Left ventricle myocardium inferior (tissue), 1 donor: Measurements from ENCODE around the gene GGT7. TPM values are rescaled to one million over a fixed set of nuclear protein-coding genes. Genes with fewer than 3 reads are reported as not detected.
A peak's percentile ranks its signal among the peaks of the same experiment; 100 is the strongest.
"Not testable (repeated sequence)": the region's sequence is repeated elsewhere in the genome, so short reads cannot be mapped to it uniquely, and the experiment has no call there.

Experiments used
- DNase-seq: peaks from one replicate; pipeline ENCODE4 v3.0.0-alpha.2; 2020
- H3K27ac ChIP-seq: fragments of 200-600 bp; replicated peaks from 2 replicates; pipeline ENCODE4 v1.8.0; 2021
- H3K27me3 ChIP-seq: fragments of 200-600 bp; 2 replicates; pipeline ENCODE4 v1.8.0; 2021; ENCODE audit warnings: low read depth
- H3K36me3 ChIP-seq: fragments of 200-600 bp; 2 replicates; pipeline ENCODE4 v1.8.0; 2021
- H3K4me1 ChIP-seq: fragments of 200-600 bp; 2 replicates; pipeline ENCODE4 v1.8.0; 2021
- H3K4me3 ChIP-seq: fragments of 200-600 bp; 2 replicates; pipeline ENCODE4 v1.8.0; 2021; ENCODE audit warnings: mild to moderate bottlenecking, moderate library complexity
- H3K9me3 ChIP-seq: fragments of 200-600 bp; replicated peaks from 2 replicates; pipeline ENCODE4 v1.8.0; 2021
- CTCF ChIP-seq: fragments of 200-600 bp; IDR thresholded peaks from 2 replicates; pipeline ENCODE4 v1.8.0; 2021; ENCODE audit warnings: antibody characterized with exemption, mild to moderate bottlenecking, borderline replicate concordance
- intact Hi-C: fragments of 100-400 bp; cut with micrococcal nuclease; formaldehyde crosslinking; loops from one replicate; pipeline ENCODE4 v1.11.0; 2022
- total RNA-seq: library from RNA; stranded (reverse); fragmentation: NEBNext Ultra II Directional; extraction: Animal tissue kit (Norgen Biotek cat#: 25700); gene quantifications from one replicate; pipeline ENCODE4 v1.2.1, GENCODE V29; 2021
- donor health status: DM: no; HTN: yes; CAD: no; lungs with severe emphysema.

GGT7 gene
- total RNA-seq, 1 donor from 2014 or later, result 21.6 TPM

GRCh38 chr20:34881689-34882088 lies 9.0 kb upstream of the GGT7 start:
- Histone ChIP-seq H3K9me3 (no peaks in the 10 kb centered on the region), H3K36me3 (peaks cover 31% of the 10 kb centered on the region), H3K27ac (no peak overlapping the region), H3K4me3 (no peak overlapping the region), H3K4me1 (peaks cover 50% of the 10 kb centered on the region), H3K27me3 (no peaks in the 10 kb centered on the region)
- no peak for TF ChIP-seq CTCF
- intact Hi-C loops, result no loop called here
- no peak for DNase-seq

GRCh38 chr20:34880971-34881370 lies 8.3 kb upstream of the GGT7 start:
- DNase-seq, intact Hi-C loops: not testable (repeated sequence)
- peaks cover 31% of the 10 kb centered on the region for H3K36me3 ChIP-seq

GRCh38 chr20:34880215-34880850 lies 7.7 kb upstream of the GGT7 start:
- Histone ChIP-seq H3K4me3 (no peak overlapping the region), H3K27me3 (no peaks in the 10 kb centered on the region), H3K27ac (peak overlapping the region; percentile 16), H3K9me3 (no peaks in the 10 kb centered on the region), H3K4me1 (peaks cover 54% of the 10 kb centered on the region), H3K36me3 (peaks cover 31% of the 10 kb centered on the region)
- DNase-seq, result no peak
- intact Hi-C loops, result no loop called here
- TF ChIP-seq CTCF, result no peak

More at GRCh38 chr20:34880971-34881370, 8.3 kb upstream of the GGT7 start:
- H3K4me3 ChIP-seq, H3K27ac ChIP-seq, H3K9me3 ChIP-seq, H3K27me3 ChIP-seq: not testable (repeated sequence)
- H3K4me1 ChIP-seq, result peaks cover 48% of the 10 kb centered on the region

- Histone ChIP-seq H3K4me1 (peaks cover 75% of the 10 kb centered on the region), H3K4me3 (peak within 1 kb of the TSS; percentile 83), H3K9me3 (no peaks in the 10 kb centered on the region), H3K36me3 (no peaks in the 10 kb centered on the region), H3K27me3 (no peaks in the 10 kb centered on the region), H3K27ac (peak within 1 kb of the TSS; percentile 89)
- intact Hi-C loops, result no loop called here
- DNase-seq, result no peak
- no peak for TF ChIP-seq CTCF
These were observed 4.0 kb upstream of the GGT7 start, which contains the start of gene ACSS2 for GRCh38 chr20:34876406-34877282. ACSS2 (plus strand) TSS chr20:34876612; CDS start chr20:34876646, 34 bp downstream.

- Histone ChIP-seq H3K36me3 (no peaks in the 10 kb centered on the region), H3K9me3 (no peaks in the 10 kb centered on the region), H3K27ac (peak overlapping the region; percentile 89), H3K4me3 (peak overlapping the region; percentile 83), H3K4me1 (peaks cover 83% of the 10 kb centered on the region), H3K27me3 (no peaks in the 10 kb centered on the region)
- peak; percentile 38 for TF ChIP-seq CTCF
- peak; percentile 100 for DNase-seq
- intact Hi-C loops, result no loop called here
These were observed 3.2 kb upstream of the GGT7 start for GRCh38 chr20:34875642-34876405.
